K562 (cell line): Measurements from ENCODE around the gene PDE11A.

Experiments
- ARNT ChIP-seq, 2 experiments: fragments of 450-650 bp; IDR thresholded peaks; 2 replicates each; pipeline ENCODE4 v1.6.1; 2016; ENCODE audit warnings: mild to moderate bottlenecking in 1 of 2
- KDM4B ChIP-seq, 2 experiments: fragments of 450-650 bp in 1 of 2; sonication (generic) in 1 of 2; IDR thresholded peaks; 2 replicates each; pipeline ENCODE4 v1.6.1; 2016 to 2017; ENCODE audit warnings: borderline replicate concordance in 2 of 2, antibody characterized with exemption in 1 of 2, low read depth in 1 of 2, mild to moderate bottlenecking in 1 of 2
- KLF6 ChIP-seq: fragments of 250-450 bp; sonication (Bioruptor Pico); IDR thresholded peaks from 2 replicates; pipeline ENCODE4 v1.4.0; 2020; ENCODE audit warnings: mild to moderate bottlenecking, moderate library complexity, borderline replicate concordance
- MEF2D ChIP-seq: conservative IDR thresholded peaks from 2 replicates; pipeline ENCODE4 v1.6.1; 2016; ENCODE audit warnings: low read depth, missing genetic modification characterization, missing compliant biosample characterization
- NFIX ChIP-seq: fragments of 250-450 bp; sonication (Bioruptor Pico); IDR thresholded peaks from 2 replicates; pipeline ENCODE4 v1.4.0; 2020; ENCODE audit warnings: low read depth, mild to moderate bottlenecking, moderate library complexity
- SMAD2 ChIP-seq: fragments of 150-350 bp; IDR thresholded peaks from 2 replicates; pipeline ENCODE4 v1.6.1; 2014; ENCODE audit warnings: low read depth, mild to moderate bottlenecking, low read length
- ZNF79 ChIP-seq: fragments of 250-450 bp; sonication (Bioruptor Pico); IDR thresholded peaks from 2 replicates; pipeline ENCODE4 v1.4.0; 2020; ENCODE audit warnings: low read depth, mild to moderate bottlenecking, moderate library complexity

GRCh38 chr2:178025551-178026185 is 46.9 kb downstream of the PDE11A start:
- no peak for TF ChIP-seq KLF6
- TF ChIP-seq MEF2D, result no peak
- no peak for TF ChIP-seq ZNF79 (CRISPR knock-in tag)
- no peak for TF ChIP-seq SMAD2
- no peak for TF ChIP-seq KDM4B (IDR thresholded peaks at IDR 0.05; ENCODE audit: borderline replicate concordance in 2 of 2, low read depth in 1 of 2)
- no peak for TF ChIP-seq NFIX (CRISPR knock-in tag)
- TF ChIP-seq ARNT (IDR thresholded peaks at IDR 0.05), result no peak
